Activated CD4-positive, CD25-positive, alpha-beta regulatory T cell (primary cell): ENCODE measurements around the gene HGFAC.

Source experiments
- DNase-seq, 4 experiments: peaks; one replicate each; lab custom pipeline; 2025; lab: John Stamatoyannopoulos, UW

Gene HGFAC

GRCh38 chr4:3462790-3463415, 21.1 kb downstream of the HGFAC start, which contains the start of gene DOK7:
DOK7 (plus strand) TSS chr4:3463306; CDS start chr4:3463376, 70 bp downstream.
- no peak for DNase-seq

- no peak for DNase-seq
Observed at GRCh38 chr4:3463556-3464348, 22.0 kb downstream of the HGFAC start.

- DNase-seq = no peak
Observed at GRCh38 chr4:3464349-3464905, 22.7 kb downstream of the HGFAC start.

GRCh38 chr4:3464911-3465697, 23.3 kb downstream of the HGFAC start:
- no peak for DNase-seq

GRCh38 chr4:3465698-3466671, 24.2 kb downstream of the HGFAC start:
- no peak for DNase-seq

GRCh38 chr4:3466691-3467600, 25.2 kb downstream of the HGFAC start:
- DNase-seq = no peak

- DNase-seq = no peak
Observed at GRCh38 chr4:3467601-3468031, 25.8 kb downstream of the HGFAC start.

- no peak for DNase-seq
Observed at GRCh38 chr4:3468154-3468553, 26.4 kb downstream of the HGFAC start.

- no peak for DNase-seq
Observed at GRCh38 chr4:3468804-3469203, 27.0 kb downstream of the HGFAC start.

GRCh38 chr4:3469386-3470243, 27.8 kb downstream of the HGFAC start:
- no peak for DNase-seq

GRCh38 chr4:3470244-3471097, 28.7 kb downstream of the HGFAC start:
- DNase-seq = no peak

- no peak for DNase-seq
Observed at GRCh38 chr4:3471098-3471760, 29.5 kb downstream of the HGFAC start.

- DNase-seq = no peak
Observed at GRCh38 chr4:3471886-3472285, 30.1 kb downstream of the HGFAC start.

- no peak for DNase-seq
Observed at GRCh38 chr4:3472411-3473141, 30.8 kb downstream of the HGFAC start.

- DNase-seq = no peak
Observed at GRCh38 chr4:3473181-3473950, 31.6 kb downstream of the HGFAC start.
